IMR-90 (cell line): ENCODE data around the gene ADGRL1. TPM values are rescaled to one million over a fixed set of nuclear protein-coding genes. Genes with fewer than 3 reads are reported as not detected.

Experiments used
- ATAC-seq: fragments of 200-7000 bp; cut with Tn5 transposase; 2 replicates; pipeline ENCODE4 v1.9.1; 2020; ENCODE audit warnings: low read depth, mild to moderate bottlenecking, moderate library complexity
- BruUV-seq: library from RNA; stranded (reverse); fragments of 400-500 nt; replicated peaks from 2 replicates; lab custom pipeline; 2021; lab: Mats Ljungman, UMichigan
- CTCF ChIA-PET: fragments of 300-600 bp; formaldehyde crosslinking; extraction: SDS; loops from one replicate; lab custom pipeline; 2021; ENCODE audit warnings: antibody characterized with exemption; lab: Yijun Ruan, JAX
- POLR2A ChIA-PET: fragments of 300-600 bp; sonication (Branson Sonifier 250); formaldehyde crosslinking; loops from one replicate; lab custom pipeline; 2022; ENCODE audit warnings: antibody characterized with exemption; ENCODE audit not compliant: unreplicated experiment; lab: Charles Lee
- DNase-seq: peaks from one replicate; pipeline ENCODE4 v3.0.0; 2013
- H2AFZ ChIP-seq: replicated peaks from 2 replicates; pipeline ENCODE3; 2013; ENCODE audit warnings: low read length, mild to moderate bottlenecking; ENCODE audit not compliant: poor library complexity
- H2AK5ac ChIP-seq: 2 replicates; pipeline ENCODE4 v1.6.1; 2013; ENCODE audit warnings: low read depth, low read length, inconsistent platforms
- H2AK9ac ChIP-seq: replicated peaks from 2 replicates; pipeline ENCODE3; 2013; ENCODE audit warnings: mild to moderate bottlenecking, low read depth, low read length, moderate library complexity; ENCODE audit not compliant: poor library complexity
- H2BK120ac ChIP-seq: 2 replicates; pipeline ENCODE4 v1.6.1; 2013; ENCODE audit warnings: low read depth, low read length, inconsistent platforms
- H2BK15ac ChIP-seq: 3 replicates; pipeline ENCODE4 v1.6.1; 2013; ENCODE audit warnings: low read depth, low read length, inconsistent platforms
- H2BK20ac ChIP-seq: 2 replicates; pipeline ENCODE4 v1.6.1; 2013; ENCODE audit warnings: low read depth, mild to moderate bottlenecking, inconsistent platforms, low read length, moderate library complexity
- H2BK5ac ChIP-seq: 2 replicates; pipeline ENCODE4 v1.6.1; 2013; ENCODE audit warnings: mild to moderate bottlenecking, low read depth, low read length, inconsistent platforms; ENCODE audit not compliant: poor library complexity, severe bottlenecking
- H3K14ac ChIP-seq: replicated peaks from 2 replicates; pipeline ENCODE4 v1.6.1; 2013; ENCODE audit warnings: low read depth, low read length, inconsistent platforms
- H3K18ac ChIP-seq: 2 replicates; pipeline ENCODE4 v1.6.1; 2013; ENCODE audit warnings: low read depth, low read length, control low read depth
- H3K23ac ChIP-seq: 2 replicates; pipeline ENCODE4 v1.6.1; 2013; ENCODE audit warnings: low read depth, low read length, inconsistent platforms
- H3K27ac ChIP-seq: 2 replicates; pipeline ENCODE4 v1.5.1; 2013; ENCODE audit warnings: mild to moderate bottlenecking, control low read depth, low read length; ENCODE audit not compliant: insufficient read depth
- H3K27me3 ChIP-seq: 2 replicates; pipeline ENCODE4 v1.6.1; 2013; ENCODE audit warnings: low read length; ENCODE audit not compliant: control insufficient read depth, insufficient read depth
- H3K36me3 ChIP-seq: 2 replicates; pipeline ENCODE4 v1.6.1; 2013; ENCODE audit warnings: low read length, mixed read lengths; ENCODE audit not compliant: control insufficient read depth, insufficient read depth
- H3K4ac ChIP-seq: 2 replicates; pipeline ENCODE4 v1.6.1; 2013; ENCODE audit warnings: low read depth, low read length, inconsistent platforms
- H3K4me1 ChIP-seq: 2 replicates; pipeline ENCODE4 v1.6.1; 2013; ENCODE audit warnings: low read length, mixed read lengths; ENCODE audit not compliant: control insufficient read depth, insufficient read depth
- H3K4me2 ChIP-seq: 2 replicates; pipeline ENCODE4 v1.6.1; 2013; ENCODE audit warnings: low read depth, mild to moderate bottlenecking, control low read depth, low read length, moderate library complexity
- H3K4me3 ChIP-seq: 2 replicates; pipeline ENCODE4 v1.5.1; 2013; ENCODE audit warnings: low read depth, mild to moderate bottlenecking, control low read depth, low read length, moderate library complexity; ENCODE audit not compliant: insufficient read depth
- H3K56ac ChIP-seq: 2 replicates; pipeline ENCODE4 v1.6.1; 2013; ENCODE audit warnings: low read length, inconsistent platforms; ENCODE audit not compliant: insufficient read depth; ENCODE audit errors: extremely low read depth
- H3K79me1 ChIP-seq, 2 experiments: 2 replicates each; pipeline ENCODE4 v1.6.1; 2013; ENCODE audit warnings: low read length in 2 of 2, inconsistent platforms in 1 of 2, low read depth in 1 of 2
- H3K9ac ChIP-seq: 2 replicates; pipeline ENCODE4 v1.6.1; 2013; ENCODE audit warnings: low read depth, low read length, control low read depth
- H3K9me1 ChIP-seq: 2 replicates; pipeline ENCODE4 v1.6.1; 2013; ENCODE audit warnings: low read length, inconsistent platforms; ENCODE audit not compliant: insufficient read depth
- H3K9me3 ChIP-seq: 2 replicates; pipeline ENCODE4 v1.6.1; 2013; ENCODE audit warnings: low read length; ENCODE audit not compliant: control insufficient read depth, insufficient read depth
- H4K20me1 ChIP-seq: 2 replicates; pipeline ENCODE4 v1.6.1; 2013; ENCODE audit warnings: low read length, inconsistent platforms; ENCODE audit not compliant: insufficient read depth
- H4K5ac ChIP-seq: 2 replicates; pipeline ENCODE4 v1.6.1; 2013; ENCODE audit warnings: mild to moderate bottlenecking, low read depth, low read length, control low read depth
- H4K8ac ChIP-seq, 2 experiments: 2 replicates each; pipeline ENCODE4 v1.6.1; 2013; ENCODE audit warnings: low read depth in 2 of 2, low read length in 2 of 2, control low read depth in 1 of 2, inconsistent platforms in 1 of 2
- H4K91ac ChIP-seq: 2 replicates; pipeline ENCODE4 v1.6.1; 2013; ENCODE audit warnings: low read depth, low read length, inconsistent platforms; ENCODE audit not compliant: insufficient read depth
- RAD21 ChIP-seq: IDR thresholded peaks from 2 replicates; pipeline ENCODE4 v1.6.1; 2012; ENCODE audit warnings: low read length, improper control_type of control experiment
- WGBS, 2 experiments: methylation state at CpG; one replicate each; pipeline versions ENCODE4 v1.1.5 to v1.1.7; 2013; ENCODE audit warnings: missing lambda C conversion rate in 2 of 2; ENCODE audit not compliant: insufficient read length in 1 of 2; ENCODE audit errors: extremely low coverage in 2 of 2; 5-methylcytosine and 5-hydroxymethylcytosine counted together
- dilution Hi-C: fragments of 300-500 bp; cut with HindIII; formaldehyde crosslinking; loops from one replicate; pipeline ENCODE4 v1.14.3; 2018; ENCODE audit warnings: low sequenced_read_pairs; ENCODE audit not compliant: unreplicated experiment
- in situ Hi-C: fragments of 300-500 bp; cut with MboI; formaldehyde crosslinking; loops from 3 replicates; pipeline ENCODE4 v1.14.3; 2019; ENCODE audit warnings: low sequenced_read_pairs, inconsistent platforms, mixed read lengths
- intact Hi-C: fragments of 100-400 bp; cut with micrococcal nuclease; formaldehyde crosslinking; loops from 2 replicates; pipeline ENCODE4 v1.10.0; 2022
- polyA plus RNA-seq, 3 experiments: library from polyadenylated mRNA; depleted of rRNA; stranded (reverse); fragments of >200 nt; gene quantifications; 2 replicates each; pipeline ENCODE4 v1.2.3, GENCODE V29; 2012; ENCODE audit warnings: low replicate concordance in 1 of 3
- total RNA-seq: library from RNA; depleted of rRNA; stranded (reverse); fragments of >200 nt; gene quantifications from 2 replicates; pipeline ENCODE4 v1.2.3, GENCODE V29; 2012

The ADGRL1 gene
- total and polyA plus RNA-seq, 2 of the 4 experiments (the other 2 are of a cell fraction): 0.72 to 2.2 TPM

- TF ChIP-seq RAD21: no peak
- Histone ChIP-seq H3K4me3 (no peak overlapping the region), H3K4ac (no peak overlapping the region), H2BK20ac (no peak overlapping the region), H4K8ac (no peak overlapping the region), H3K9me1 (peaks cover 2% of the 10 kb centered on the region; the same call in 1 of the 2 replicates), H4K5ac (no peak overlapping the region), H3K23ac (no peak overlapping the region), H2AK9ac (no peak overlapping the region), H3K27me3 (no peaks in the 10 kb centered on the region), H3K9me3 (no peaks in the 10 kb centered on the region), H3K18ac (no peak overlapping the region), H3K27ac (no peak overlapping the region), H3K4me1 (peaks cover 7% of the 10 kb centered on the region), H2BK5ac (no peak overlapping the region), H2BK120ac (no peak overlapping the region), H3K79me1 (peaks cover 26 to 36% of the 10 kb centered on the region in 2 experiments), H3K36me3 (no peaks in the 10 kb centered on the region), H2AFZ (no peak overlapping the region), H3K9ac (no peak overlapping the region), H2BK15ac (no peak overlapping the region), H3K14ac (no peak overlapping the region), H2AK5ac (no peak overlapping the region; the same call in 1 of the 2 replicates), H4K91ac (no peak overlapping the region), H3K4me2 (no peak overlapping the region), H4K20me1 (peaks cover 9% of the 10 kb centered on the region; the same call in 1 of the 2 replicates), H3K56ac (no peak overlapping the region)
- CTCF ChIA-PET: no interaction called here
- POLR2A ChIA-PET: no interaction called here
- in situ Hi-C loops: no loop called here
- no TSS peak for BruUV-seq
- DNase-seq (no peak), ATAC-seq (no peak)
- dilution Hi-C loops: no loop called here
- intact Hi-C loops: no loop called here
- WGBS, 2 experiments: 100% methylated on average over 1 of the region's 12 CpGs; no CpG with 5 or more reads in 1 of the 2 experiments
Observed at GRCh38 chr19:14142262-14143190, 63.4 kb downstream of the ADGRL1 start.
